Stimulated activated CD8-positive, alpha-beta memory T cell treated with anti-CD3 and anti-CD28 coated beads, Interleukin-15, amount 100 ng/mL, for 4 hours (primary cell): Measurements from ENCODE around the gene BCL2L1.

Experiments used
- DNase-seq, 2 donors: peaks; one replicate each; pipeline ENCODE4 v3.0.0-alpha.2; 2020; ENCODE audit warnings: low read depth in 2 of 2

BCL2L1 gene

DNA sequence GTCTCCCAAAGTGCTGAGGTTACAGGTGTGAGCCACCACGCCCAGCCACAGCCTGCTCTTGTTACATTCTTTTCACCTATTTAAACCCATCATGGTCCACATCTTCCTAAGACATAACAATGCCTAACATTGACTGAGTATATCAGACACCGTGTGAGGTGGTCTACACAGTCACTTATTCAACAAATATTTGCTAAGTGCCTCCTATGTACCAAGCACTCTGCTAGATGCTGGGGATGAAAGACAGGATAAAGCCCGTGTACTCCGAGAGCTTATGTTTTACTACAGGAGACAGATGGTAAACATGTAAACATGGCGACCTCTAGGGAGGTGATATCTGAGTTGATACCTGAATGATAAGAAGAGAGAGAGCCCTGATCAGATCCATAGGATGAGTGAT lies 12.7 kb downstream of the BCL2L1 start:
- DNase-seq = no peak

DNA sequence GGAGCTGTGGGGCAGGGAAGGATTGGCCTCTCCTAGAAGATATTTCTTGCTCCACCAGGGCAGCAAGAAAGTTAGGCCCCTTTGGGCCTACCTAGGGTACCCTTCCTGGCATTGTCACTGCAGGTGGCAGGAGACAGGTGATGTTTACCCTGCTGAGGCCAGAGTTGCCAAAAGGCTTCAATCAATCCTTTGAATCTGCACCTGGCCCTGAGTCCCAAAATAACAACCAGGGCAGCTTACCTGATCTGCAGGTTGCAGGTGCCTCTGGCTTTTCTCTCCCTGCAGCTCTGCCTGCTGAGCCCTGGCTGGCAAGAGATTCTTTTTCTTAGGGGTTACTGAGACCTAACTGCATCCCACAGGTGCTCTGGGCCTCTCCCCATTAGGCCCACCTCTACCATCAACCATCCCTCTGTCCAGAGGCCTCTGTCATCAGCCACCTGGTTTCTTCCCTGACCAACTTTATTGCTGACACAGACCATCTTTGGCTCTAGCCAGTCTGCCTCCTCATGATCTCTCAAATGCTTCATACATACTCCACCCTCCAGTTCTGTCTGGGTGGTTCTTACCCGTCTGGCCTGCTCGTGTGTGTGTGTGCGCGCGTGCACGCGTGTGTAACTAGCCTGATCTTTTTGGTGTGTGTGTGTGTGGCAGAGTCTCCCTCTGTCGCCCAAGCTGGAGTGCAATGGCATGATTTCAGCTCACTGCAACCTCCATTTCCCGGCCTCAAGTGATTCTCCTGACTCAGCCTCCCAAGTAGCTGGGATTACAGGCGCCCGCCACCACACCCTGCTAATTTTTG lies 13.7 kb downstream of the BCL2L1 start:
- DNase-seq = no peak

DNA sequence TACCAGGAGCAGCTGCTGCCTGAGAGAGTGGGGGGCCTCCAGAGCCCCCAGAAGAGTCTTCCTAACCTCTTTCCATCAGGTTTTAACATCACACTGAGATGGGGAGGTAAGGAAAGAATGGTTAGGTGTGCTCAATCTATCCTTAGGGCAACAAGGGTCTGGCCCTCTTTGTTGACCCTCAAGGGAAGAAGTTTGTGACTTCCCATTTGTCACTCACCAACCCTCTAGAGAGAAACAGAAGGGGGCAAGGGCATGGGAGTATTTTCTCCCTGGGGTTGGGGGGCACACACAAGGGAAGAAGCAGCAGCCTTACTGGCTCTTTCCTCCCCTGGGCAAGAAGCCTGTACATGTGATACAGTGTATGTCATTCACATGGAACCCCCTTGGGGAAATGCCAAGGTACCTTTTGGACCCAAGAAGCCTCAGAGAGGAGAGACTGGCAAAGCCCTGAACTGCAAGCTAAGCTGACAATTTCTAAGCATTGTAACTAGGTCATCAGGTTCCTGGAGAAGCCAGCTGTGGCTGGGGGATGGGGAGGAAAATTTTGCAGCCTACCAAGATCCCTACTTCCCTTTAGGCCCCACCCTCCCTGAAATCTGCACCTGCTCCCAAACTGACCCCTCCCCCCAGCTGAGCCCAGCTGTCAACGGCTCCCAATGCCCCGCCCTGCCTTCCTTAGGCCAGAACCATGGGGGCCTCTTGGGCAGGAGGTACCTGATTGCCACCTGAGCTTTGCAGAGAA lies 14.5 kb downstream of the BCL2L1 start:
- DNase-seq = no peak

DNA sequence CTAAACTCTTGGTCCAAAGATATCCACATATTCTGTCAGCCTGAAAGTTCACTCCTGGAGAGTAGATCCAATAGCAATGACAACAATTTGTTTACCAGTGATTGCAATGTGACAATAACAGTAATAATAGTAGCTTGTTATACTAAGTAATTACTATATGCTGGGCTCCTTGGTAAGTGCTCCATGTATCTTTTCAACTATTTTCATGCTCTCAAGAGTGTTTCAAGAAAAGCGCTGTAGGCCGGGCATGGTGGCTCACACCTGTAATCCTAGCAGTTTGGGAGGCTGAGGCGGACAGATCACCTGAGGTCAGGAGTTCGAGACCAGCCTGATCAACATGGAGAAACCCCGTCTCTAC lies 15.4 kb downstream of the BCL2L1 start:
- DNase-seq = no peak

DNA sequence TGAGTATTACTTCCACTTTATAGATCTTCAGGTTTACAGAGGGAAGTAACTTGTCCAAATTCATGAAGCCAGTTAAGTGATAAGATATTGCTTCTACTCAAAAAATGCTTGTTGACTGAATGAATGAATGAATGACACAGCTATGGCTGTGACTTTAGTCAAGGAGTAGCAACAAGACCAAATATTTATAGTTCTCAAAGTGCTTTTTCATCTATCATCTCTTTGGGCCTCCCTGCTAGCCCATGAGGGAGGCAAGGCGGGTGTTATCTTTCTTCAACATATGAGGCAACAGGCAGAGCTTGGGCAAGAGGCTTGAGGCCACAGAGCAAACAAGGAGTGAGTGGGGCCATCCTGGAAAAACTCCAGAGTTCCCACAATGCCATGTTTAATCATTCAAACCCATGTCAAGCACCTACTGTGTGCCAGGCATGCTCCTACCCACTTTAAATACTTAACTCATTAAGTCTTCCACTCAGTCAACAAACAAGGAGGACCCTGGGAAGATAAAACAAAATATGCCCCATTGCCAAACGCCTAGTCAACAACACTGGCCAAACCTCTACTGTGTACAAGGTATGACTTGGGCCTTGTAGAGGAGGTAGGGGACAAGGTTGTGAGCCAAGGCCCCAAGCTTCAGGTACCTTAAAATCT lies 15.9 kb downstream of the BCL2L1 start:
- DNase-seq = no peak

DNA sequence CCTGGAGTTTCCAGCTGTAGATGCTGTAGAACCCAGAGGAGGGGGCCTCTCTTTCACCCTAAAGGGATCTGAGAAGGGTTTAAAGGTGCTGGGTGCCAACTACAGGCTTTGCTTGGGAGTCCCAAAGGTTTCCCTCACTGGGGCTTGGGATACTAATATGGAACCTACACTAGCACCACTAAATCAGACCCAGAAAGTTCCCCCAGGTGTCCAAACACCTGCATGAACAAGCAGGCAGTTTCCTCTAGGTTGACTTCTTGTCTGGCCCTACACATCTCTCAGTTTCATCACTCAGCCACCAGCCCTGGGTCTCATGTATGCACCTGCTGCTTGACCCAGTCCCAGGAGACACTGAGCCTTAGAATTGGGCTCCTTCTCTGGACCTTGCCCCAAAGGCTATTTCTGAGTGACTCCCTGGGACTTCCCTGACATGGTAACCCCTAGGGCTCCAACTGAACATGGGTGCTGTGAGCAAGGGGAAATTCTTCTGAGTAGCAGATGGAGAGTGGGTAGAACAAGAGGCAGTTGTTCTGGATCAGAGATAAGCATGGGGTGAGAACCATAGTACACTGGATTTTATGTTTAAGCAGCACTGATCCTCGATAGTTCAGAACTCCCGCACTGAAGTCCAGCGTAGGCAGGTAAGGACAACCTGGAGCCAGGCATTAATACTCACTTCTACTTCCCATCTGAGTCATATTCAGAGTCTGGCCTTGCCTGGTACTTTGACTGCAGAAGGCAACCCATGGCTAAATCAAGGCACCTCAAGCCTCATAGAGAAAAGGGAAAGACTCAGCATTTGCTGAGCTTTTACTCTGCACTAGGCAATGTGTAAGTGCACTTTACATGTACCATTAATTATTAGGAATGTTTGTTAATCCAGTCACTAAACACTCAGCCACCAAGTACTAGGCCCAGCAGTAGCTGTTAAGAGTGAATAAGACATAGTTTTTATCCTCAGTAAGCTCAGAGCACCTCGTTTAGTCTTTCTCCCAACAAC lies 16.8 kb downstream of the BCL2L1 start:
- no peak for DNase-seq

DNA sequence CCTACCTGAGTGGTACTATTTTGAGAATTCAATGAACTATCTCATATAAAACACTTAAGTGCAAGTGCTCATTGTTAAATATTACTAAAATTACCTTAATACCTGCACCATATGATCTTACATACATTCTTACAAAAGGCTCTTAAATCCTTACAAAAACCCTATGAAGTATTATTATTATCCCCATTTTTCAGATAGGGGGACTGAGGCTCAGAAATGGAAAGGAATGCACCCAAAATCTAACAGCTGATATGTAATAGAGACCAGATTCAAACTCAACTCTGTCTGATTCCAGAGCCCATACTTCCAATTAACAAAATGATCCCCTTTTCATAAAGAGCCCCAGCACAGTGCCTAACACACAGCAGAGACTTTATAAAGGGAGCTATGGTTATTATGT lies 17.5 kb downstream of the BCL2L1 start:
- no peak for DNase-seq

DNA sequence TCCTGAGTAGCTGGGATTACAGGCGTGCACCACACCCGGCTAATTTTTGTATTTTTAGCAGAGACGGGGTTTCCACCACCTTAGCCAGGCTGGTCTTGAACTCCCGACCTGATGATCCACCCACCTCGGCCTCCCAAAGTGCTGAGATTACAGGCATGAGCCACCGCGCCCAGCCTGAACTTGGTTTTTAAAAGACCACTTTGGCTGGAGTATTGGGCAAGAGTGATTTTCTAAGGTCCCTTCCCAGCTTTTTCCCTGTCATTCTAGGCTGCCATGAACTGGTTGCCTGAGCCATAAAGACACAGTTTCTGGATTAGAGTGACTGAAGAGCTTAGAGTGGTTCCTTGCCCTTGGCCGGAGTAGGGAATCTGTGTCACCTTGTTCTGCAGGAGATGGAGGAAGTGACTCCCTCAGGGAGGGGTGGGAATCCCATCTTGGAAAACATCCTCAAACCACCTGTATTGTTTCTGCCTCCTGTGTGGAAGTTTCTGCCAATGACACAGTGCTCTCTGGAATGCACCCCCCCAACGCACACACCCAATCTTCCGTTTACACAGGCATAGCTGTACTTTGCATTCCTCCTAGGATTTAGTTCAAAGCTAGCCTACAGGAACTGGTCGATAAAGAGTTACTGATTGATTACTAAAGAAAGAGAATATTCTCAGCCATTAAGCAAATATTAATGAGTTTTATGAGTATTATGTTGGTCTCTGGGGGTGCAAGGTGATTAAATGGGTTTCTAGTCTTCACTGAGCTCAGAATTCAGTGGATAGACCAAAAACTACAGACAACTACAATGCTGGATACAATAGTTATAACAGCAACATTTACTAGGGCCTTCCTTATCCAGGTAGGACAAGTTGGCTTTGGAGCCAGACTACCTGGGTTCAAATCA lies 18.2 kb downstream of the BCL2L1 start:
- no peak for DNase-seq

DNA sequence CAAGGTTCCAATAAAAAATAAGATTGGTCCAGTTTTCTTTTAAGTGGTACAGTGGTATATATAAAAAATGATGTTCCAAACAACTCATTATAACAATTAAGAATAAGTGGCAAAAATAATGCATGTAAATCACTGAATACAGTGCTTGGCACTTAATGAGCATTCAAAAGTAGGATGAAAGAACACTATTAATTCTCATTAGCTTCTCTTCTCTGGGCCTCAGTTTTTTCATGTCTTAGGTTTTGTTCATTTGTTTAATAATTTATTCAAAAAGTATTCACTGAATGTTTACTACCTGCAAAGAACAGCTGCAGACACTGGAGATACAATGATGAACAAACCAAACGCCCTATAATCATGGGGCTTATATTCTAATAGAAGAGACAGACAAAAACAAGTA lies 21.1 kb downstream of the BCL2L1 start:
- no peak for DNase-seq

DNA sequence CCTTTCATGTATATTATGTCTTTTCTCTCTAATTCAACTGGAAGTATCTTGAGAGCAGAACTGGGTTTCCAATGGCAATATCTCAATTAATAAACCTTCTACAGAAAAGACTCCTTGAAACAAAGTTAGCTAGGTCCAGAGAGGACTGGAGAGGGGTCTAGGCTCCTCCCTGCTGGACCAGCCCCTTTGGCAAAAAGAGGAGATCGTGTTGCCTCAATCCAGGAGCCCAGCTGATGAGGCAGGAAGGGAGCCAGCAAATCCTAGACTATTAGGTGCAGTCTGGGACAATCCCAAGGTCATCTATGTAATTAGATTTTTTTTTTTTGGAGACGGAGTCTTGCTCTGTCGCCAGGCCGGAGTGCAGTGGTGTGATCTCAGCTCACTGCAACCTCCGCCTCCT lies 21.9 kb downstream of the BCL2L1 start:
- no peak for DNase-seq

DNA sequence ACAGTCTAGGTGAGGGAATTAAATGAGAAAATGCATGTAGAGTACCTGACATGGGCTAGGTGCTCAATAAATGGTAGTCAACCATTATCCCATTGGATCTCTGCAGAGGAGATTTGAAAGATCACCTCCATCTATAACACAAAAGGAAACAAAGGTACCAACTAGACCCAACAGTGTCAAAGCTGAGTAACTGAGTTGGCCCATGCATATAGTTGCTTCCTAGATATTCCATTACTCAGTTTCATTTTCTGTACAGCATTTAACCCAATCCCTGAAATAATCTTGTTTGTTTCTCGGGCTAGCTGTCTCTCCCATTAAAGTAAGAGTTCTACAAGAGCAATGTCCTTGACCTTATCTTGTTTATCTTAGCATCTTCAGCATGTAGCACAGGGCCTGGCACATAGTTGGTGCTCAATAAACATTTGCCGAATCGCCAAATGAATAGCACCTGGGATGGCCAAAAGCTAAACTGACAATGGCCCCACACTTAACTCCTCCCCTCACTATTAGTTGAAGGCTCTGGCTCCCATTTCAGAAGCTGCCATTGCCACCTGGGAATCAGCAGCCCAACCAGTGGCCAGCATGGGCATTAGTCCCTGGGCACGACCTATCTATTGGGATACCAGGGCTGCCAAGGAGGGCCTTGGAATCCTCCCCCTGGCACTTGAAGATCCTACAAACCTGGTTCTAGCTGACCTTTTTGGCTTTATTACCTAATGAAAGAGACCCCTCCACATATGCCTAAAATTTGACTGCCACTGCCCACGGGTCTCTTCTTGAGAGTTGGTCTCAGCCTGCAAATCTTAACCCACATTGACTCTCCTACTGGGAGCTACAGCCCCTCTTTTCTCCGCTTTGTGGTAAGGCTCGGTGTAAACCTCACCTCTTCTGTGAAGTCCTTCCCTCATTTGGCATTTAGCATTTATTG lies 22.6 kb downstream of the BCL2L1 start:
- DNase-seq = no peak

DNA sequence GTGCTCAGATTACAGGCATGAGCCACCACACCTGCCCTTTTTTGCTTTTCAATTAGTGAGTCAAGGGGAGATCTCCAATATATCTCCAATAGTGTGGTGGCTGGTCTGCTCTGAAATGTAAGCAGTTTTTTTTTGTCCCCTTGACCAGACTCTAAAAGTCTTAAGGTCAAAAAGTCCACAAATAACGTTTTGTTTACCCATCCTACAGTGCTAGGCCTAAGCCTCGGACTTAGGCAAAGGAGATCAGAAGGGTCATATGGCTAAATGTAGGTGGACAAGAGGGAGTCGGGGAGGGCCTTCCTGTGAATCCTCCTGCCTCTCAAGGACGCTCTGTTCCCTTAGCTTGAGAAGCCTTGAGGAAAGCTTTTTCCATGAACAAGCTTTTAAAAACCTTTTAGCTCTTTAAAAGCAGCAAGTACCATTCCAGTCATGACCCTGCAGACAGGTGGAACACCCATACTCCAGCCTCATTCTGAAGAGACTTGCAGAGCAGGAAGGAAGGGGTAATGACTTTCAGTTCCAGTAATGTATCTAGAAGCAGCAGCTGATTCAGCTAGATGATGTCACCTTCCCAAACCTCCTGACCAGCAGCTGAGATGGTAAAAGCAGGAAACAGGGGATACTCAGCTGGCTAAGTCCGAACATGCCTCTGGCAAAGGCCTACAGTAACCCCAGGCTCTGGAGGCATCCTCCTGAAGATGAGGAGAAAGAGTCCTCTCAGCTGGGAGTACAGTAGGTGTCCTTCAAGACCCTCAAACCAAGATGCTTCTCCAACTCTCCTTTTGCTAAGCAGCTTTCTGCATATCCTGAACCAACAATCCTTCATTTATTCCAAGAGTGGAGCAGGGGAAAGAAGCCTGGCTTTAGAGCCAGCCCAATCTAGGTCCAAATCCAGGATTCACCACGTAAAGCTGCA lies 23.6 kb downstream of the BCL2L1 start:
- DNase-seq = no peak

DNA sequence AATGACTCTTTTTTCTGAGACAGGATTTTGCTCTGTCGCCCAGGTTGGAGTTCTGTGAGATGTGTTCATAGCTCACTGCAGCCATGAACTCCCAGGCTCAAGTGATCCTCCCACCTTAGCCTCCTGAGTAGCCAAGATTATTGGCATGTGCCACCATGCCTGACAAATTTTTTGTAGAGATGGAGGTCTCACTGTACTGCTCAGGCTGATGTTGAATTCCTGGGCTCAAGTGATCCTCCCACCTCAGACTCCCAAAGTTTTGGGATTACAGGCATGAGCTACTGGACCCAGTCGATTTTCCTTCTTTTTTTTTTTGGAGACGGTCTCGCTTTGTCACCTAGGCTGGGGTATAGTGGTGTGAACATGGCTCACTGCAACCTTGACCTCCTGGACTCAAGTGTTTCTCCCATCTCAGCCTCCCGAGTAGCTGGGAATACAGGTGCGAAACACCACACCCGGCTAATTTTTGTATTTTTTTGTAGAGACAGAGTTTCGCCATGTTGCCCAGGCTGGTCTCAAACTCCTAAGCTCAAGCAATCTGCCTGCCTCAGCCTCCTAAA lies 24.3 kb downstream of the BCL2L1 start:
- DNase-seq = no peak

DNA sequence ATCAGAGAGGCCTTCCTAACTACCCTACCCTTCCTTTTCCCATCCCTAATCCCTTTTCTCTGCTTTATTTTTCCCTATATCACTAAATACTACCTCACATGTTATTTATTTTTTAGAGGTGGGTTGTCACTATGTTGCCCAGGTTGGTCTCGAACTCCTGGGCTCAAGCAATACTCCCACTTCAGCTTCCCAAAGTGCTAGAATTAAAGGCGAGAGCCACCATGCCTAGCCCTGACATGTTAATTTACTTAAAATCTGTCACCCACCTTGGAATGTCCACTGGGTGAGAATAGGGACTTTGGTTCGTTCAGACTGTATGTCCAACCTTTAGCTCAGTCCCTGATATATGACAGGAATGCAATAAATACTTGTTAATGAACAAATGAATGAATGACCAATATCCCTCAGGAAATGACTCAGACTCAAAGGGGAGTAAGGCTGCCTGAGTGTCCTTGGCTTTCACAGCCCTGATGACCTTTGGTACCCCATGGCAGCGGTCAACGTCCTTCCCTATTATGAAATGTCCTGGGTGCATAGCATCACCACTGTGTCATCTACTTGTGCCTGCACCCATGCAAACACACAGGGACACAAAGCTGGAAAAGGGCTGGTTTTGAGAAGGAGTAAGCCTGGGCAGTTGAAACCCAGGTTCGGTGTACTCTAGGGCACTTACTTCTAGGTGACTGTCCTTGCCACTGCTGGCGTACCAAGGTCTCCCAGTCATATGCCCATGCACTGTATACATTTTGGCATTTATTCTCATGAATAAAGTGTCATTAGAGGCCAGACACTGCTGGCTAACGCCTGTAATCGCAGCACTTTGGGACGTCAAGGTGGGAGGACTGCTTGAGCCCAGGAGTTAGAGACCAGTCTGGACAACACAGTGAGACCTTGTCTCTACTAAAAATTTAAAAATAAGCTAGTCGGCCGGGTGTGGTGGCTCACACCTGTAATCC lies 26.5 kb downstream of the BCL2L1 start:
- no peak for DNase-seq

DNA sequence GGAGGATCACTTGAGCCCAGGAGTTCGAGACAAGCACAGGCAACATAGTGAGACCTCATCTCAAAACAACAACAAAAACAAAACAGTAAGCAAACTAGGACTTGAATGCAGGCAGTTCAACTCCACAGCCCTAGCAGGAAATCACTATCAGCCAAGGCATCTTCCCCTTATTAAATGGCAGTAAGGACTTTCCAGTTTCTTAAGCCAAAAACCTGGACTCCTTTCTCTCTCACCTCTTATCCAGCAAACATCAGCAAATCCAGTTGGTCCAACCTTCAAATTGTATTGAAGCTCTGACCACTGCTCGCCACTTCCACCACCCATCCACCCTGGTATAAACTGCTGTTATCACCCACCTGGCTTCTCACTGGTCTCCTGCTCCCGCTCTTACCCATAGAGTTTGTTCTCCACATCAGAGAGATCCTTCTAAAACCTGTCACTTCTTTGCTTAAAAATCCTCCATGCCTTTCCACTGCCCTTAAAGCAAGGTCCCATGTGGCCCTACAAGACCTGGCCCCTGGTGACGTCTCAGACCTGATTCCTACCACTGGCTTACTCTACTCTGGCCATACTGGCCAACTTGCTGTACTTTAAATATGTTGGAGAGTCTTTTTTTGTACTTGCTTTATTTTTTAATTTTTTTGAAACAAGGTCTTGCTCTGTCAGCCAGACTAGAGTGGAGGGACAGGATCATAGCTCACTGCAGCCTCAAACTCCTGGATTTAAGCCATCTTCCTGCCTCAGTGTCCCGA lies 27.6 kb downstream of the BCL2L1 start:
- no peak for DNase-seq

DNA sequence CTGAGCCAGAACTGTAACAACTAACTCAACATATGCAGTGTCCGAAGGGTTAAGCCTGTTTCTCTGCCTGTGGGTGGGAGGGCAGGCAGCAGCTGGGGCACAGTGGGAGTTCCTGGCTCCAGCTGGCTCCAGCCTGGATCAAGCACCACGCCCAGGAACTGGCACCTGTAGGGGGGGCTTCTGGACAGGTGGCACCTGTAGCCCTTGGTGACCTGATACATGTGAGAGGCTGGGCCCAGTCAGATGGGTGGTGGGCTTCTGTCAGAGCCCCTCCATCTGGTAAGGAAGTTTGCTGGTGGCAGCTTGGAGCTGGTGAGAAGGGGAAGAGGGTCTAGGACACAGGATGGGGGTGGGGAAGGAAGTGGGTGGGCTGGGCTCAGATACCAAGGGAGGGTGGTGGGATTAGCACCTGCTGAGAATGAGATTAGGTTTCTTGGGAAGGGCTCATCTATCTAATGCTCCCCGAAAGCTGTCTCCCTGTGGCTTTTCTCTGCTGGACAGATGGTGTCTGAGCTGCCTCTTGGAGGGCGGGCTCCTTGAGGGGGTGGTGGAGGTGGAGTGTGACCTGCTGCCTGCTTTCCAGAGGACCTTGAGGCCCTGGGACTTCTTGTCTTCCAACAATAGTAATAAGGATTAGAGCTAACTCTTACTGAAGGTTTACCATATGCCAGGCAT lies 28.5 kb downstream of the BCL2L1 start:
- no peak for DNase-seq
